Measurements from ENCODE around the gene COL4A2. TPM values are rescaled to one million over a fixed set of nuclear protein-coding genes. Genes with fewer than 3 reads are reported as not detected.

The COL4A2 gene
- total and polyA plus RNA-seq, 9 donors = 59.5 to 171 (median 136) TPM

- peaks cover 4% of the 10 kb centered on the region for H3K4me1 ChIP-seq (ENCODE audit: insufficient read depth)
- WGBS, 3 donors = 35 to 40% (median 36%) methylated on average over 7 of the region's 7 CpGs
- DNase-seq = peak in 2 of 5 donors; percentile 38 to 62
- no peaks in the 10 kb centered on the region for H3K36me3 ChIP-seq
- no peaks in the 10 kb centered on the region for H3K9me3 ChIP-seq
- intact Hi-C loops (cut with DNase I) = loop anchor here in 1 of 4 donors (2.0 kb wide), 1 partner anchor 221 kb away; no protein-coding TSS in a partner anchor
- no peak overlapping the region for H3K4me3 ChIP-seq
- H3K27ac ChIP-seq = peak overlapping the region in 1 of 2 donors; percentile 42
- no peak for TF ChIP-seq EP300 (IDR thresholded peaks at IDR 0.05)
- peak in 2 of 3 donors; percentile 55 to 59 for TF ChIP-seq CTCF (IDR thresholded peaks at IDR 0.05)
- no peak for TF ChIP-seq POLR2A (IDR thresholded peaks at IDR 0.05)
- H3K27me3 ChIP-seq = no peaks in the 10 kb centered on the region
Measured at GRCh38 chr13:110444226-110444653, 137.2 kb downstream of the COL4A2 start.

- WGBS, 3 donors = 74 to 78% (median 78%) methylated on average over 7 of the region's 7 CpGs
- no peaks in the 10 kb centered on the region for H3K27me3 ChIP-seq
- H3K36me3 ChIP-seq = no peaks in the 10 kb centered on the region
- TF ChIP-seq POLR2A (IDR thresholded peaks at IDR 0.05) = no peak
- no peak for TF ChIP-seq EP300 (IDR thresholded peaks at IDR 0.05)
- TF ChIP-seq CTCF (IDR thresholded peaks at IDR 0.05) = no peak
- DNase-seq = peak in 2 of 5 donors; percentile 10 to 12
- H3K4me1 ChIP-seq (ENCODE audit: insufficient read depth) = peaks cover 4% of the 10 kb centered on the region
- intact Hi-C loops (cut with DNase I) = loop anchor here in 3 of 4 donors (2.0 to 5.0 kb wide), 2 partner anchors 222 to 223 kb away; no protein-coding TSS in a partner anchor
- H3K4me3 ChIP-seq = no peak overlapping the region
- no peaks in the 10 kb centered on the region for H3K9me3 ChIP-seq
- no peak overlapping the region for H3K27ac ChIP-seq
Measured at GRCh38 chr13:110445183-110445582, 138.1 kb downstream of the COL4A2 start.

- intact Hi-C loops (cut with DNase I) = loop anchor here in 3 of 4 donors (2.0 to 5.0 kb wide), 2 partner anchors 223 to 224 kb away; no protein-coding TSS in a partner anchor
- H3K27ac ChIP-seq = peak overlapping the region in 1 of 2 donors; percentile 50
Measured at GRCh38 chr13:110445722-110446574, 138.9 kb downstream of the COL4A2 start.

GRCh38 chr13:110446575-110446890 is 139.4 kb downstream of the COL4A2 start:
- Histone ChIP-seq H3K9me3 (no peaks in the 10 kb centered on the region), H3K4me3 (no peak overlapping the region), H3K27me3 (no peaks in the 10 kb centered on the region), H3K36me3 (no peaks in the 10 kb centered on the region), H3K4me1 (ENCODE audit: insufficient read depth) (peaks cover 4% of the 10 kb centered on the region), H3K27ac (peak overlapping the region; percentile 9 to 50)
- 47 to 60% (median 52%) methylated on average over 4 of the region's 4 CpGs for WGBS, 3 donors
- TF ChIP-seq POLR2A (IDR thresholded peaks at IDR 0.05) (no peak), CTCF (IDR thresholded peaks at IDR 0.05) (no peak), EP300 (IDR thresholded peaks at IDR 0.05) (no peak)
- peak in 1 of 5 donors; percentile 24 for DNase-seq
- intact Hi-C loops (cut with DNase I) = loop anchor here in 2 of 4 donors (5.0 kb wide), 1 partner anchor 224 kb away; no protein-coding TSS in a partner anchor

More at GRCh38 chr13:110445722-110446574, 138.9 kb downstream of the COL4A2 start:
- TF ChIP-seq CTCF (IDR thresholded peaks at IDR 0.05) (no peak), POLR2A (IDR thresholded peaks at IDR 0.05) (no peak), EP300 (IDR thresholded peaks at IDR 0.05) (no peak)
- no peaks in the 10 kb centered on the region for H3K27me3 ChIP-seq
- H3K36me3 ChIP-seq = no peaks in the 10 kb centered on the region
- 84 to 88% (median 87%) methylated on average over 25 of the region's 25 CpGs for WGBS, 3 donors
- H3K4me3 ChIP-seq = no peak overlapping the region
- no peaks in the 10 kb centered on the region for H3K9me3 ChIP-seq
- peak in 2 of 5 donors; percentile 26 to 30 for DNase-seq
- peaks cover 4% of the 10 kb centered on the region for H3K4me1 ChIP-seq (ENCODE audit: insufficient read depth)

Data from ovary (tissue), 9 donors.